ENCODE measurements around the gene TRAF3.
"Not testable (repeated sequence)": the region's sequence is repeated elsewhere in the genome, so short reads cannot be mapped to it uniquely, and the experiment has no call there.

Gene TRAF3

DNA sequence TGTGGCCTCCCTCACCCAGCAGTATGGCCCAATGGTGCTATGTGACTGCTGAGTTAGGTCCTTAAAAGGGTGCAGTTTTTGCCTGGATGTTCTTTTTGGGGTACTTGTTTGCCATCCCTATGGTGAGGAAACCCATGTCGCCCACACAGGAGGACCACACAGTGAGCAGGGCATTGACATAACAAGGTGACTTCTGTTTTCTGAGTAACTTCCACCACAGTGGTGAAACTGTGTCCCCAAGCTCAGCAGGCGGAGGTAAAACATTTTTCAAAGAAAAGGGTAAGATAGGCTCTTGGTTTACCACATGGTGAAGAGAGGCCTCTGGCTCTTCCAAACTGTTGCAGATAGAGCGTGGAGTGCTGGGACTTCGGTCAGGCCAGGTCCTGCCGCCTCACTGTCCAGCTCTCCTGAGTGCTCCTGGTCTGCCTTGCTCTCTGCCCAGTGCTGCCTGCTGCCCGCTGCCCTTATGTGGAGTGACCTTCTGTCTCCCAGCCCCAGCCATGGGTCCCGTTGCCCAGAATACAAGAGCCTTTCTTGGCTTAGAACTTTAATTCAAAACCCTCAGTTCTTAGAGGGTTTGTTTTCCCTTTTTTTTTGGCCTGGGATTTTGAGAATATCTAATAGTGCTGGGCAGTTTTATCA lies 54.0 kb downstream of the TRAF3 start:
- DNase-seq = no peak

DNA sequence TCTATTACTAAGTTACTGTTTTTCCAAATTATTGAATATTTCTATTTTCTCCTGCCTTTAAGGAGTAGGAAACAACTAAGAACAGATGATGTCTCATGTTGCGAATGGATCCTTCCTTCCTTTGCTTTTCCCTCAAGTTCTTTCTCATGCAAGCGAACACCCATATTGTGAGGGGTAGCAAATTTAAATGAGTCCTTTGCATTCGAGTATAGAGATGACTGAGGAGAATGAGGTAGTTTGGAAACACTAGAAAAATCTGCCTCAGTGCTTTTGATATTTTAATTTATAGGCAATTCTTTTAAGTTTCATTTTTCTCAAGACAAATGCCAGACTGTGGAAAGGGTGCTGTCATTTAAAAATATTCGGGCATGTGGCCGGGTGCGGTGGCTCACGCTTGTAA lies 56.1 kb downstream of the TRAF3 start:
- DNase-seq = no peak

DNA sequence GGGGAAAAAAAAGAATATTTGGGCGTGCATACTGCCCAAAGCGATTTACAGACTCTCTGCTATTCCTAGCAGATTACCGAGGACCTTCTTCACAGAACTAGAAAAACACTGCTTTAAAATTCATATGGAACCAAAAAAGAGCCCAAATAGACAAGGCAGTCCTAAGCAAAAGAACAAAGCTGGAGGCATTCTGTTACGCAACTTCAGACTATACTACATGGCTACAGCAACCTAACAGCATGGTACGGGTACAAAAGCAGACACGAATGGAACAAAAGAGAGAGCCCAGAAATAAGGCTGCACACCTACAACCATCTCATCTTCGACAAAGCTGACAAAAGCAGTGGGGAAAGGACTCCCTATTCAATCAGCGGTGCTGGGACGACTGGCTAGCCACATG lies 56.7 kb downstream of the TRAF3 start:
- no peak for DNase-seq

DNA sequence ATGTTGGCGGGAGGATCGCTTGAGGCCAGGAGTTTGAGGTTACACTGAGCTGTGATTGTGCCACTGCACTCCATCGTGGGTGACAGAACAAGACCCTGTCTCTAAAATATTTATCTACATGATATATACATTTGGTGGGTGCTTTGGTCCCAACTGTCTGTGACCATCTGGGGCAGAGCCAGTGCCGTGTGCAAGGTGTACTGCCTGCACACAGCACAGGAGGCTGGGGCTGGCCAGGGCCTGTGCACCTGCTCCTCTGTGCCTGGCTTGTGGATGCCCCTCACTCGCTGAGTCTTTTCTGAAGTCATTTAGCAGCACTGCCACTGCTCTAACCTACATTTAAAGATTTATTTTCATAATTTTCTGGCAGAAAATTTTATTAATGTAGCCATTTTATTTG lies 58.7 kb downstream of the TRAF3 start:
- no peak for DNase-seq

DNA sequence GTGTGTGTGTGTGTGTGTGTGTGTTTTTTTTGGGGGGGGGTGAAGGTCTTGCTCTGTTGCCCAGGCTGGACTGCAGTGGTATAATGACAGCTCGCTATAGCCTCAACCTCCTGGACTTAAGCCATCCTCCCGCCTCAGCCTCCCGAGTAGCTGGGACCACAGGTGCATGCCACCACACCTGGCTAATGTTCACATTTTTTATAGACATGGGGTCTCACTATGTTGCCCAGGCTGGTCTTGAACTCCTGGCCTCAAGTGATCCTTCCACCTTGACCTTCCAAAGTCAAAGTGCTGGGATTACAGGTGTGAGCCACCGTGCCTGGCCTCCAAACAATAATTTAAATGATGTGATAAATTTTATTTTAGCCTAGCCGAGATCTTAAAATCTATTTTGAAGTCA lies 59.9 kb downstream of the TRAF3 start:
- DNase-seq = not testable (repeated sequence)

DNA sequence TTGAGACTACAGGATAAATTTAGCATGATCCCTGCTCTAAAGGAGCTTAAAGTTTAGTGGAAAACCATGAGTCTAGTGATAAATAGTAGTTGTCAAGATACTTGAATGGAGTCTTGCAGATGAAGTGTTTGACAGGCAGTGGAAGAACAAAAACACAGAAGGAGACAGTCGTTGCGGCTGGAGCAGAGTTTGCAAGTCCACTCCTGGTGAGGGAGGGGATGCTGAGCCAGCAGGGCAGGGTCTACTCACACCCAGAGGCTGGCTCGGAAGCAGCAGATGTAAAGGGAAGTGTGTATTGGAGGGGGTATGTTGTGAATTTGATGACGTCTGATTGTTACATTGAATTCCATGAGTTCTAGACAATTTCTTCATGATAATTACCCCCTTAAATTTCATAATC lies 61.3 kb downstream of the TRAF3 start:
- no peak for DNase-seq

DNA sequence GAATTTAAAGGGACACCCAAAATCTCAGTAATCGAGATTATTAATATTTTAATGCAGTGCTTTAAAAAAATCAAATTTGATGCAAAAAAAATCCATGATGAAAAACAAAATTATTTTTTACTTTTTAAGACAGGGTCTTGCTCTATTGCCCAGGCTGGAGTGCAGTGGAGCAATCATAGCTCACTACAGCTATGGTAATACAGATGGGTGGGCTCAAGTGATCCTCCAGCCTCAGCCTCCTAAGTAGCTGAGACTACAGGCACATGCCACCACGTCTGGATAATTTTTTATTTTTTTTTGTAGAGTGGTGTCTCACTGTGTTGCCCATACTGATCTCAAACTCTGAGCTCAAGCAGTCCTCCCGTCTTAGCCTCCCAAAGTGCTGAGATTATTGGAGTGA lies 62.9 kb downstream of the TRAF3 start:
- no peak for DNase-seq

DNA sequence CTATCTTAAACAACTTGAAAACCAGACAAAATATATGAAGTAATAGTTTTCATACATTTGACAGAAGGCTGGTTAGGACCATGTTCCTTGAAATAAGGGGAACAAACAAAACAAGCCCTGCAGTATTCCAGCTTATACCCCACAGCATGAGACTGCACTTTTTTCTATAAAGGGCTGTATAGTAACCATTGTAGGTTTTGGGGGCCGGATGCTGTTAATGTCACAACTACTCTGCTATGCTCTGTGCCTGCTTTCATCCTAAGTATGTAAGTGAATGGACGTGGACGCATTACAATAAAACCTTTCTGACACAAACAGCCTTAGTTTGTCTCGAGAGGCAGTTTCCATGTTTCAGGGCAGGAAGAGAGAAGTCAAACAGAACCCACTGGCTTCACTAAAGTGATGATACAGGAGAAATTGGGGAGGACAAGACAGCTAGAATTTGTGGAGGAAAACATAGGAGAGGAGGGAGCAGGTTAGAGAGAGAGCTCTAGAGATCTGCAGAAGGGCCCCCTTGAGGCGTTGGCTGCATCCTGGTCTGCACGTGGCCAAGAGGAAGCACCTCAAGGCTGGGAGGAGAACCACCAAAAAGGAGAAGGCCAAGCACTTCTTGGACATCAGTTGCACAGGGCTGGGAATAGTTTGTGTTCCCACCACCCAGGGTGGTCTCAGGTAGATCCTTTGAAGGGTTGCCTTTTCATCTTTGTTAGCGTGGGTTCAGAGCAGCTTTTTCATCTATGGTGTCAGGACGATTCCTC lies 63.7 kb downstream of the TRAF3 start:
- no peak for DNase-seq

DNA sequence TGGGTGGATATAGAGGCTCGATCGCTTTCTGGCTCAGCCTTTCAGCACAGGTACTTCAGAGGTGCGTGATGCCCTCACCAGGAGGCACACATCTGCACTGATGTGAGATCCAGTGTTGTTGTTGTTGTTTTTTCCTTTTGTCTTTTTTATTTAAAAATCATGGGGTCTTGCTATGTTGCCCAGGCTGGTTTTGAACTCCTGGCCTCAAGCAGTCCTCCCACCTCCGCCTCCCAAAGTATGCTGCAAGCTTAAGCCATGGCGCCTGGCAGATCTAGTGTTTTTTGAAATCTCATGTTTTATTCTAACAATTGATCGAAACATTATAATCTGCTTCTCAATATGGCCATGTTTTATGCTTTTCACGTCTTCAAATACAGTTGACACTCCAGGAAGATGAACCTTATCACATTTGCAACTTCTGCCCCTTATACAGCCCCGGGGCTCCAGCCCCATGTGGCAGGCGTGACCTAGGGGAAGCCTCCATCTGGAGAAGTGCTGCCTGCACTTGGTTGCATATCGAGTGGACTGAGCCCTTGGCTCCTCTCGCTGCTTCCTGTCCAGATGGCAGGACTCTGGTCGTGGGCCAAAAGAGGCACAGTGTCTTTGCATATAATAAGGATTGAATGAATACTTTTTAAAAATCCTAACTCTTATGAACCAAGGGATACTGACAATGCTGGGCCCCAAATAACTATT lies 71.7 kb downstream of the TRAF3 start:
- DNase-seq = no peak

DNA sequence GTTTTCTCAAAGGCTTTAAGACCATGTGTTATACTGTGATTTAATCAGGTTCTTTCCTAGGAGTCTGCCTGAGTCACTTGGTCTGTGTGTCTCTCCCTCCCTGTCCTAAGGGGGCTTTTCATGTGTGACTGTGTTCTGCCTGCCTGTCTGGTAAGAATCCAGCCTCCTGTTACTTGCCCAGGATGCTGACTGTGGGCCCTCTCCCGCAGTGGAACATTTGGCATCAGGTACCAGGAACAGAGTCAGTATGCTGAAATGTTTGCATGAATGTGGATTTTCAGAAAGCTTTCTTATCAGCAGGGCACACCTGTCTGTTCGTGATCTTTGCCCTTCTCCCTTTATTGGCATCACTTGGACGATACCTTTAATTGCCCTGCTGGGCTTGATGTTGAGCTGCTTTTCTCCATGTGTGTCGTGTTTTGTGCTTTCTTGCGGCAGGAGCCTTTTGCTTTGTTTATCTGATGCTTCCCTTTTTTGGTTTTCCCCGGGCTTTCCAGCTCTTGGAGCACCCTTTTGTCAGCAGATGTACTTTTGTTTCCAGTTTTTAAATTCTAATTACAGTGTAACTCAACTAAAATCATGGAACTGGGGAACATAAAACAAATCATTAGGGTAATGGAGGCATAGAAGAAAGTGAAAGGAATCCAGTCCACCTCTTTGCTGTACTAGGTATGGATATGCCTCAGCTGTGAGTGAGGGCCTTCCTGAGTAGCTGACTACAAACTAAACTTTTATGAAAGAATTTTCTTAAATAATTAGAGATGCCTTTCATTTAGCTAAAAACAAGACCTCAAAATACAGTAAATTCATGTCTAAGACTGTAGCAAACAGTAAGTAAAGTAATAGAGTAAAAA lies 72.5 kb downstream of the TRAF3 start:
- peak; percentile 20 for DNase-seq

DNA sequence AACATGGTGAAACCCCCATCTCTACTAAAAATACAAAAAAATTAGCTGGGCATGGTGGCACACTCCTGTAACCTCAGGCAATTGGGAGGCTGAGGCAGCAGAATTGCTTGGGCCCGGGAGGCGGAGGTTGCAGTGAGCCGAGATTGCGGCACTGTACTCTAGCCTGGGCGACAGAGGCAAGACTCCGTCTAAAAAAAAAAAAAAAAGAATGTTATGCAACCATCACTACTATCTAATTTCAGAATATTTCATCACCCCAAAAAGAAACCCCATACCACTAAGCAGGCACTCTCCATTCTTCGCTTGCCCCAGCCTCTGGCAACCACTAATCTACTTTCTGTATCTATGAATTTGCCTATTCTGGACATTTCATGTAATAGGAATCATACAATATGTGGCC lies 76.4 kb downstream of the TRAF3 start:
- no peak for DNase-seq

DNA sequence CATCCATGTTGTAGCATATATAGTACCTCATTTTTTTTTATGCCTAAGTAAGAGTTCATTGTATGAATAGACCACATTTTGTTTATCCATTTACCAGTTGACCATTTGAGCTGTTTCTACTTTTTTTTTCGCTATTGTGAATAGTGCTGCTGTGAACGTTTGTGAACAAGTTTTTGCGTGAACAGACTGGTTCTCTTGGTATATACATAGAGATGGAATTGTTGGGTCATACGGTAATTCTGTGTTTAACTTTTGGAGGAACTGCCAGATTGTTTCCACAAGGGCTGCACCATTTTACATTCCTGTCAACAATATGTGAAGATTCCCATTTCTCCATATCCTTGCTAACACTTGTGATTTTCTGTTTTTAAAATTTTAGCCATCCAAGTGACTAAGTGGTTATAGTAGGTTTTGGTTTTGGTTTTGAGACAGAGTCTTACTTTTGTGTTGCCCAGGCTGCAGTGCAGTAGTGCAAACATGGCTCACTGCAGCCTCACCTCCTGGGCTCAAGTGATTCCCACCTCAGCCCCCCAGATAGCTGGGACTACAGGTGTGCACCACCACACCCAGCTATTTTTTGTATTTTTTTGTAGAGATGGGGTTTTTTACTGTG lies 76.9 kb downstream of the TRAF3 start:
- DNase-seq = no peak

DNA sequence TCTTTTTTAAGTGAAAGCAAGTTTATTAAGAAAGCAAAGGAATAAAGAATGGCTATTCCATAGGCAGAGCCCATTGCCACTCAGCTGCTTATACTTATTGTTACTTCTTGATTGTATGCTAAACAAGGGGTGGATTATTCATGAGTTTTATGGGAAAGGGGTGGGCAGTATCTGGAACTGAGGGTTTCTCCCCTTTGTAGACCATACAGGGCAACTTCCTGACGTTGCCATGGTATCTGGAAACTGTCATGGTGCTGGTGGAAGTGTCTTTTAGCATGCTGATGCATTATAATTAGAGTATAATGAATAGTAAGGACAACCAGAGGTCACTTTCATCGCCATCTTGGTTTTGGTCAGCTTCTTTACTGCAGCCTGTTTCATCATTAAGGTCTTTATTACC lies 78.9 kb downstream of the TRAF3 start:
- no peak for DNase-seq

DNA sequence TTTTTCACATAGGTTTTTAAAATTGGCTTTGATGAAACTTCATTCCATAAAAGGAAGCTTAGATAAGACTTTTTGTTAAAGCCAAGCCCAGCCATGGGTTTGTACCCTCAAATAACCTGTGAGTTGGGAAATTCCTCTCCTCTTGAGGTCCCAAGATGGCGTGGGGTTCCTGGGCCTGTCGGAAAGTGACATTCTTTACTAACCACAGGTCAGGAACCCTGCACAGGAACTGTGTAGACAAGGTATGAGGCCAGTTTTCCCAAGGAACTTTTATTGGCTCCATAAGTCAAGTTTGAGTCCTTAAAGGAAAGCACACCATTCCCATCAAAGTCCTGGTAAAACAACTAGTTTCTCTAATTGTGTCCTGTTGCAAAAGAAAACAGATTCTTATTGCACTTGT lies 80.2 kb downstream of the TRAF3 start:
- no peak for DNase-seq

DNA sequence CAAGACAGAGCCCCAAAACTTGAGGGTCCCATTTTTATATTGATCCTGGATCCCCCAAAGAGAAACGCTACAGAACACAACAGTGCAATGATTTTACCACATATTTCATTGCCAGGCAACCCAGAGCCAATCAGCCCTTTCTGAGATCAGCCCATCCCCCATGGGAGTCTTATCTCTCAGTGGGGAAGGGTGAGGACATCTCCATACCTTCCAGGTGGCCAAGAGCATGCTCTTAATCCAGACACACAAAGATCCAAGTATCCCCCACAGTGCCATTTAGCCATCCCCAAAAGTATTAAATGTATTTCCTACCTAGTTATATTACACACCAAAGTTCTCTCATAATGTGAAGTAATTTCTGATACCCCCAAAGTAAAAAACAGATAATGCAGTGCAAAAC lies 82.7 kb downstream of the TRAF3 start:
- no peak for DNase-seq

DNA sequence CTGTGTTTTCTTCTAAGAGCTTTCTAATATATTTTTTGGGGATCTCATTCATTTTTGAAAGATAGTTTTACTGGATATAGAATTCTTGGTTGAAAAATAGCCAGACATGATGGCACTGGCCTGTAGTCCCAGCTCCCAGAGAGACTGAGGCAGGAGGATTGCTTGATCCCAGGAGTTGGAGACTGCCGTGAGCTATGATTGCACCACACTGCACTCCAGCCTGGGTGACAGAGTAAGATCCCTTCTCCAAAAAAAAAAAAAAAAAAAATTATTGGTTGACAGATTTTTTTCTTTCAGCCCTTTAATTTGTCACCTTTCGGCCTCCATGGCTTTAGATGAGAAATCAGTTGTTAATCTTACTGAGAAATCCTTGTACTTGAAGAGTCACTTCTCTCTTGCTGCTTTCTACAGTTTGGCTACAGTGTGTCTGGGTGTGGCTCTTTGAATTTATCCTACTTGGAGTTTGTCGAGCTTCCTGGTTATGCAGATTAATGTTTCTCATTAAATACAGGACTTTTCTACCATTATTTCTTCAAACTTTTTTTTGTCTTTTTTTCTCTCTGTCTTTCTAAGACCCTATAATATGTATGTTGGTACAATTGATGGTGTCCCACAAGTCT lies 85.0 kb downstream of the TRAF3 start:
- no peak for DNase-seq

DNA sequence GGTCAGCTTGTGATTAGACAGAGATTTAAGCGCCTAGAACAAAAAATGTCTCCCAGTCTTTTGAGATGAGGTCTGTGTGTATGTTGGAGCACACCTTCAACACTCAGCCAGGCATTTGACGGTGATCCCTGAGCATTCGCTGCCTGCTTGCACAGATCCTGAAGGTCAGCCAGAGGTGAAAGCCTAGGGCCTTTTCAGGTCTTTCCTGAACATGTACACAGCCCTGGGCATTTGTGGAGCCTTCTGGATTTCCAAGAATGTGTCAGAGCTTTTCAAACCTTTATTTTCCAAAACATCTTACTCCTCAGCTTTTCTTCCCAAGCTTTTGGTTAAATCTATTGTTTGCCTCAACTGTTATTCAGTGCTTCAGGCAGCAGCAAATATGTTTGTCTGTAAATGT lies 86.1 kb downstream of the TRAF3 start:
- no peak for DNase-seq

DNA sequence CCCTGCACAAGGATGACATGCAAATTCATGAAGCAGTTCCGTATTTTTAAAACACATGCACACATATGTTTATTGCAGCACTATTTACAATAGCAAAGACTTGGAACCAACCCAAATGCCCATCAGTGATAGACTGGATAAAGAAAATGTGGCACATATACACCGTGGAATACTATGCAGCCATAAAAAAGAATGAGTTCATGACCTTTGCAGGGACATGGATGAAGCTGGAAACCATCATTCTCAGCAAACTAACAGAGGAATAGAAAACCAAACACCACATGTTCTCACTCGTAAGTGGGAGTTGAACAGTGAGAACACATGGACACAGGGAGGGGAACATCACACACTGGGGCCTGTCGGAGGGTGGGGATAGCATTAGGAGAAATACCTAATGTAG lies 88.7 kb downstream of the TRAF3 start:
- DNase-seq = not testable (repeated sequence)

DNA sequence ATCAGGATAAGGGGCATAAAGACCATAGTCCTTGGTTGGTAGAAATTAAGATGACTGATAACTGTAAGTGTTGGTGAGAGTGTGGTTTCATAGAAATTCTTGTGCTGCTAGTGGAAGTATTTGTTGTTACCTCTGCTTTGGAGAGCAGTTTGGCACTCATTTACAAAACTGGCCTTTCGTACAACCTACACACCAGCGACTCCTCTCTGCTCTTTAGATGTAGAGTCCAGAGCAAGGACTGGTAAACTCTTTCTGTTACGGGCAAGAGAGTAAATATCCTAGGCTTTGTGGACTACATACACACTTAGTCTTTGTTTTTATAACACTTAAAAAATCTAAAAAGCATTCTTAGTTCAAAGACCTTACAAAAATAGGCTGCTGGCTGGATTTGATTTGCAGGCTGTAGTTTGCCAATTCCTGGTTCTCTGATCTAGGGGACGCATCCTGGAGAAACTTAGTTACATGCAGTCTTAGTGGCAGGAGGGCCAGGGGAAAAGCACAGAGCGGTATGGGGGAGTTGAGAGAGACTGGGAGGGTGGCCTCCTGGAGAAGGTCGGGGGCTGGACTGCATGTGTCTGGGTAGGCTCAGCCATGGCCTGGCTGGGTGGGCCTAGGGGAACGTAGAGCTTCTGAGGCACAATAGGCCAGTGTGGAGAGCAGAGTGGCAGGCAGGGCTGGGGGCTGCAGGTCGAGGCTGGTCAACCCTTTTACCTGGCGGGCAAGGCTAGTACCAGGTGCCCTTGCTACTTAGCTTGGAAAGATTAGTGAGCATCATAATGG lies 89.9 kb downstream of the TRAF3 start:
- no peak for DNase-seq

DNA sequence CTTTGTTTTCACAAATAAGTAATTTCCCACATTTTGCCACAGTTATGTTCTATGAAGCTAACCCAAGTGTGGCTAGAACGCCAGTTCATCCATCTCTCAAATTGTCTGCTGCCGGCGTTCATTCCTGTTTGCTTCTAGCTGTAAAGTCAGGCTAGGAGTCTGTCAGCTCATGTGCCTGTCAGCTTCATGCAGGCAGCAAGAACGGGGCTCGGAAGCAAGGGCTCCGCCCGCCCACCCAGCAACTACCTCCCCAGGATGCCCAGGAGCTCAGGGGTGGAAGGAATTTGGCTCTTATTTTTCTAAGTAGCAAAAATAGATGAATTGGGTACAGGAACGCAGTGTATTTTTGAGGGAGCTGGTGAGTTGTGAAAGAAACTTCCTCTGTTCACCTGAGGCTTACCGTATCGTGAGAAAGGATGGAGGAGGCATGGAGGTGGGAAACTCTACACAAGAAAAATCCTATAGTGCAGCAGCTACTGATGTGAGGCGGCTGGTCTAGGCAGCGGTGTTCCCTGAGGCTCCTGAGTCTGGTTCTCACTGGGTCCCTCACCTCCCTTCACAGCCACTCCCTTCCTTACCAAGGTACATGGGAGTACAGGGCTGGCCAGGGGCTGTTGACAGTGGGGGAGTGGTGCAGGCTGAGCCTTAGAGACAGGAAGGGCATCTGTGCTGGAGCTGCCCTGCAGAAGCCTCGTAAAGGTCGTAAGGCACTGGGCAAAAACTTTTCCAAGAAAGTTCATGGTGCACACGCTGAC lies 90.8 kb downstream of the TRAF3 start:
- DNase-seq = no peak

Data from NCI-H2029 treated with DMSO at 0.1 percent for 48 hours (cell line).